CD4-positive, alpha-beta T cell treated with Interleukin-15 for 1 hour (primary cell): ENCODE measurements around the gene MPPED2.

Experiments
- DNase-seq: peaks from one replicate; pipeline ENCODE4 v3.0.0-alpha.2; 2020

The MPPED2 gene

DNA sequence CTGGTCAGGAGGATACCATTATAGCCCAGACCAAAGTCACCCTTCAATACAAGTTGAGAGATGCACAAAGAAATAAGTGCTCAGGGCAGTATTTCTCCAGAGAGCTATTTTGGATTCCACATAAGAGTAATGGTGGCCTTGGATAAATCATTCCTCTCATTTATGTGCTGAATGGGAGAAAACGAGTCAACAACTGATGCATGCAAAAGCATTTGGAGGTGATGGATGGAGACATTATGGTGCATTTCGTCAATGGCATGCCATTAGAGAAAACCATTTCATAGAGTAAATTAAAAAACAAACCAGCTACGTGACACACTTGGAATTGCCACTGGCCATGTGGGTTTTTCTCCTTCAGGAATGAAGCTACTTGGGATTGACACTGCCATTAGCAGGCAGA lies 182.0 kb downstream of the MPPED2 start:
- no peak for DNase-seq

DNA sequence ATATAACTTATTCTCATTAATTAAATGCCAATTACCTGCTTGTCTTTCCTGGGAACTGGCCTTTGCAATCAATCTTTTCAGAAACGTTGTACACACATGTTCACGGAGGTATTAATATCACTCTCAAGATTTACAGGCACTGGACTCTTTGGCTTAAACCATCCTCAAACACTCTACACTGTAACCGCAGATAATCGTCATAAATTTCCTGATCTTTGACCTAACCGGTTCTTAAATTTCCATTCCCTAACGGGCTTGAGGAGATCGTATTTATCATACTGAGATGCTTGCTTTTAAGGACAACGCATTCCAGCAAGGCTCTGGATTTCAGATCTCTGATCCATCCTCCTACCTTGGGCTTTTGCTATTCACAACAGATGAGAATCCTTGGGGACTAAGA lies 190.4 kb downstream of the MPPED2 start:
- no peak for DNase-seq

DNA sequence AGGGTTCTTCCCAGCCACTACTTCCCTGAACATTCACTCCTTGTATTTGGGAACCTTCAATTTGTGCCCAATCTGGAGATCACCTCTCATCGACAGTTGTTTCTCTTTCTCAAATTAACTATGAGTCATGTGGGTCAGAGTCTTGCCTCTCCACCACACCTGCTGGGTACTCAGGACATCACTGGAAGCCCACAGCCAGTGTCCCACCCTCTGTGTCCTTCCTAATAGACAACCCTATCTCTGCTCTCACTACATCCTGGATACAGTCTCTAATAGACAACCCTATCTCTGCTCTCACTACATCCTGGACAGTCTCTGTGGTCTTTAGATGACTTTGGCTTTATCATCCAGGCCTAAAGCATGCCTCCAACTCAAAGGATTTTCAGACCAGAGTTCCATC lies 193.1 kb downstream of the MPPED2 start:
- DNase-seq: no peak

DNA sequence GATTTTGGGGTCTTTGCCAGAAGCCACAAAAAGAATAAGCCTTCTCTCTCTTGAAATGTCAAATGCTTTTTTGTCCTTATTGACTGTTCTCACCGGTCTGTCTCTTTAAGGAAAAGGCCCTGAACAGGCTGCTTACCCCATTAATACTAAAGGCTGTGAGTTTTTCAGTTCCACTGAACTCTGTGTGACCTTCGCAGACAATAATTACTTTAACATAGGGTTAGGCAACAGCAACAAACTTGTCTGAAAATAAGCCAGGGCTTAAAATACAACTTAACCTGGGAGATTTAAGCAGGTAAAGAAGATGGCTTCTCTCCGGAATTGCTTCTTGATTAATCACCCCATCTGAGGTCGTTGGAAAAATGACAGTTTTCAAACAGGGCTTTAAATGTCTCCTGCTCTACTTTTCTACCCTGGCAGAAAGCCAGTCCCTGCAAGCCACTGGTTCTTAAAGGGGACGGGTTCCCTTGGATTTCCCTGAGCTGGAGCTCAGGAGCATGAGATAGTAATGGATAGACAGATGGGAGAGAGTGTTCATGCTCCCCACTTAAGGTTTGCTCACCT lies 193.8 kb downstream of the MPPED2 start:
- no peak for DNase-seq

DNA sequence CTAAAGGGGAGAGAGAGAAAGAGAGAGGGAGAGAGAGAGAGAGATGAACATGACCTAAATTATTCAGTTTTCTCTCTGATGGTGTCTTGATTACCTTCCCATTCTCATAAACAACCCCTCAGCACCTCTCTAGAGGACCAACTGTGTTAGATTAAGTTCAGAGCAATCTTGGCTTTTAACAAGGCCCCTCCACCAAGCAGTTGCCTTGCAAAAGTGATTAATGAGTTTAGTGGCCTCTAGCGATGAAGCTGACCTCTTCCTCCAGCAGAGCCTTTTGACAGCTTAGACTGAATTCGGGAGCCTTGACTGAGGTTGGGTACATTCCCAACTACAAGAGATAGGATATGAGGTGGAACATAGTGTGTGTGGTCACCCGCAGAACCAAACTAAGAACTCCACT lies 197.2 kb downstream of the MPPED2 start:
- no peak for DNase-seq

DNA sequence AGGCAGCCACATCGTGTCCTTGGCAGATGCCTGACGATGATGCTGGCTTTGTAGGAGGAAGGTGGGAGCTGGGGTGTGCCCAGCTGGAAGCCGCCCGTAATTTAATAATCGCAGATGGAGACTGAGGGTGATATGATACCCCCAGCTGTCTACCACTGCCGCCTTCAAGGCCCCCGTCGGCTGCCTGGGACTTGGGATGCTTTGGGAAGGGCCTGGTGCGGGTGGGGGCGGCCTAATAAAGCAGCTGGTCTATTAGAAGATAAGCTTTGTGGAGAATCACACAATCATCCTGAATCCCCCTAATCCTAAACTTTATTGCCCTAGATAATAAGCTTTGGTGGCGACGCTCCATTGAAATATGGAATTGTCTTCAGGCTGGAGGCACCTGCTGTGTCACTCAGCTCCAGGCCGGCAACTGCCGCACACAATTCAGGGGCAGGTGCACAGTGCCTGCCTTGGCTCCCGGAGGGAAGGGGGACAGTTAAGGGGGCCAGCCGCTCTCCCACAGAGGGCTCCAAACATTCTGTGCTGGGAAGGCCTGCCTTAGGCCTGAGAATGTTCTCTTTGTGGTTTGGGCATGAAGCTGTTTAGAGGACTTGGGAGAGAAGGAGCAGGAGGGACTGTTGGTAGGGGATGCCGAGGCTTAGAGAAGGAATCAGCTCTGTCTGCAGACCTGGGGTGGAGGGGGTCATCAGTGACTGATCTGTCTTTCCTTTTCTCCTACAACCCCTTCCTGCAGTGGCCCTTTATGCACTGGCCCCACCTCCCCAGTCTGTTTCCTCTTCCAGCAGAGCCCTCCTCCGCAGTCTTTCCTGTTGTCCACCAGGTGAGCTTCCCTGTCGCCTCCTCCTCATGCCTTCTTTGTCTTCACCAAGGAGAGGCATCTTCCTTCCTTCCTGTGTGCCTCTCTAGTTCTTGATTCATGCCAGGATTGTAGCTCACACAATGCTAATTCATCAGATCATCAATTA lies 198.0 kb downstream of the MPPED2 start:
- DNase-seq: no peak

DNA sequence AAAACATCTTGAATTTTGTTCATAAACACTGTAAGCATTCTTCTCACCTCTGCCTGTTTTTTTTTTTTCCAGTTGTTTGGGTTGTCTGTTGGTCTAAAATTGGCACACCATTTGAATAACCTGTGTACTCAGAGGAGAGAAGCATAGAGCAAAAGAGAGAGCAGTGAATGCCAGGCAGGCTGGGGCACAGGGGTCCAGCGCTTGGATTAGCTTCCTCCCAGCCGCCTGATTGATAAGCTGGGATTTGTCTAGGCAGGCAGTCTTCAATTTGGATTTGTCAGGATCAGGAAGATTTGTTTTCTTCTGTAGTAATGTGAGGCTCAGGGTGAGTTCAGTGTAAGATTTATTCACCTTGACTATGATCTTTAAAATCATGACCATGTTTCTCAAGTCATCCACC lies 204.3 kb downstream of the MPPED2 start:
- DNase-seq: no peak

DNA sequence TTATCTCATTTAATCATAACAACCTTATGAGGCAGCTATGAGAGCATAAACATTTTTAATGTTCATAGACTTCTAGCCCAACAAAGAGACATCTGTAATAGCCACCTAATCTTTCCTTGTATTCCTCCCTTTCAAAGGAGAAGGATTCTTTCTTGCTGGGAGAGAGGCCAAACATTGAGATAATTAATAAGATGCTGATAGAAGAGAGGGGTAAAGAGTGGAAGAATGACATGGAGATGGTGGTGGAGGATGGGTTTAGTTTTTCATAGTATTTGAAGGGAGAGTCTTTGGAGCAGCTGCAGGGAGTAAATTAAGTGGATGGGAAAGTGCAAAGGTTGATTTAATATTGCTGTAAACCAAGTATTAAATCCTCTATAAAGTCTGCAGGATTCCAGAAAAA lies 205.3 kb downstream of the MPPED2 start:
- DNase-seq: no peak

DNA sequence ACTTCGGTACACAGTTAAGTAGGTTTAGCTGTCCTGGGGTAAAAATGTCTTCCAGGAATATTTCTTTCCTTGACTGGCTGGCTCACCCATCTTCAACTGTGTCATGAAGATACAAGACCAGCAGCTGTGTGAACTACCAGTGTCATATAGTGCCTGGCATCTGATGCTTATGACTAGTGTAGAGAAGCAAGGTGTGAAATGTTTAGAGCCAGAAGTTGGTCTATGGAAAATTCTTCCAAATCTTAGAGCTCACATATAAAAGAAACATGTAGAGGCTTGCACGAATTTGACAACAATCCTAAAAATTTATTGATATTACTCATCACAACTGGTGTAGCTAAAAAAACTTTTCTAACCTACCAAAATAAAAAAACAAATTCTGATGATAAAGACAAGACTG lies 208.8 kb downstream of the MPPED2 start:
- no peak for DNase-seq

DNA sequence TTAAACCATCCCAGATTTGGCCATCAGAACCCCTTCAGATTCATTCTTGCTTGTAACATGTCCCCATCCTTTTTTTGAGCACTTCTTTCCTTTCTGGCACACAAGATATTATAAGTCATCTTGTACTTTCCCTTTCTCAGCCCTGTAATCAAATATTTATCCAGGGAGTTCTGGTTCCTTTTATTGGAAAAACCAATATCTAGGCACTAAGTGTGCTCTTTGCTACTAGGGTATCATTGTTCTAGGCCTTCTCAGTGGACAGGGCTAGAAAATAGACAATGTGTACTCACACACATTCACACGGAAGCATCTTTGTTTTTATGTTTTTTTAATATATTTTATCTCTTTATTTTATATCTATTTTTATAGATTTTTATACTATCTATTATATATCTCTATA lies 216.0 kb downstream of the MPPED2 start:
- no peak for DNase-seq

DNA sequence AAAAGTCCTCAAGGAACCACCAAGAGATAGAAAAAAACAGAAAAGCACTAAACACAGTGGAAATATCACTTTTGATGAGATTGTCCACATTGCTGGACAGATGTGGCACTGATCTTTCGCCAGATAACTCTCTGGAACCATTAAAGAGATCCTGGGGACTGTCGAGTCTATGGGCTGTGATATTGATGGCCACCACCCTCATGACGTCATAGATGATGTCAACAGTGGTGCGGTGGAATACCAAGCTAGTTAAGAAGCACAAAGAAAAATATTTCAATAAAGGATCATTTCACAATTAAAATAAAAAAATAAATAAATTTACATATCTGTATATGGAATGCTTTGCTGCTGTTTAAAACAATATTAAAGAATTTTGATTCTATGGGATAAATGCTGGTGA lies 217.8 kb downstream of the MPPED2 start:
- no peak for DNase-seq

DNA sequence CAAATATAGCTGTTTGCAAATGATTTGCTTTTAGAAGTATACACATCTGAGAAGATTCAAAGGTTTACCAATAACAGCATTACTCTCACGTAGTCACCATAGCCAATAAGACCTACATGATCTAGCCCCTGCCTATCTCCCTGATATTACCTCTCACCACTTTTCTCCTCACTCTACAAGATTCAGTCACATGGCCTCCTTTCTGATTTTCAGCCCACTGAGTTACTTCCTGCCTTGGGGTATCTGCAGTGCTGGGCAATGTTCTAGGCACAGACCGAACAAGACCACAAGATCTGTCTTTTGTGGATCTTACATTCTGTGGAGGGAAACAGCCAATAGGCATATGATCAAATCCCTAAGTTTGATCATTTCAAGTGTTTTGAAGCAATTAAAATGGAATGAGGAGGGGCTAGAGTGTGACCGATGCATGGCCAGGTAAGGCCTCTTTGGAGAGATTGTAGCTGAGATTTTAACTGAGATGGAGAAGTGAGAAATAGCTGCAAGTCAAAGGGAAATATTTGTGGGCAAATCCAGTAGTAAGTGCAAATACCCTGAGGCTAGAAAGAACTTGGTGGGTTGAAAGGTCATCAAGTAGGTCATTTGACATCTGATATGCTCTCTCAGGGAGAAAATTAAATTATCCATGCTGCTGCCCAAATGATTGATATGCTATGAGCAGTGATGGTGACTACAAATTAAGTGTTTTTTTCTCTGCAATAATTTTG lies 220.2 kb downstream of the MPPED2 start:
- no peak for DNase-seq

DNA sequence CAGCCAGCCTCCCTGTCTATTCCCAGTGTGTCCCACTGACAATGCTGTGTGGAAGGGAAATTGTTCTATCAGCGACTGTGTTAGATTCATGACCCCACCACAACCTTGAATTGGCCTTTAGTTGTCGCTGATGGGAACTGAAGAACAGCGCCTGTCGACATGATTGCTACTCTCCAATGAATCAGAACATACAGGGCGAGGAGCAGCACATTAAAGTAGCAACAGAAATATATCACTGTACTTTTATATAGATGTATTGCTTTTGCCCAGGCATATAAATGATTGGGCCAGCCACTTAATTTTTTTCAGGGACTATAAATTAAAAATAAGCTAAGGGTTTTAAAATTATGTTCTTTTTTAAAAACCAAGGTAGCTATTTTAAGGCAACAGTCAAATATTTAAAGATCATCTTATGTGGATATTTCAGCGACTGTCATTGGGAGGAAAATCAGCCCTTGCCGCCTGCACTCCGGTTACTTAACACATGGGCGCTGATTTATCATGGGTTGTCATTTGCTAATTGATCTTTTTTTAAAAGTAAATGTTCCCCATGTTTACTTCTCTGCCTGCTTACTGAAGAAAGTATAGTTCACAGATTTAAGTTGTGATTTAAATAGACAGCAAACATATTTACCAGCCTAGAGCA lies 221.2 kb downstream of the MPPED2 start:
- no peak for DNase-seq

DNA sequence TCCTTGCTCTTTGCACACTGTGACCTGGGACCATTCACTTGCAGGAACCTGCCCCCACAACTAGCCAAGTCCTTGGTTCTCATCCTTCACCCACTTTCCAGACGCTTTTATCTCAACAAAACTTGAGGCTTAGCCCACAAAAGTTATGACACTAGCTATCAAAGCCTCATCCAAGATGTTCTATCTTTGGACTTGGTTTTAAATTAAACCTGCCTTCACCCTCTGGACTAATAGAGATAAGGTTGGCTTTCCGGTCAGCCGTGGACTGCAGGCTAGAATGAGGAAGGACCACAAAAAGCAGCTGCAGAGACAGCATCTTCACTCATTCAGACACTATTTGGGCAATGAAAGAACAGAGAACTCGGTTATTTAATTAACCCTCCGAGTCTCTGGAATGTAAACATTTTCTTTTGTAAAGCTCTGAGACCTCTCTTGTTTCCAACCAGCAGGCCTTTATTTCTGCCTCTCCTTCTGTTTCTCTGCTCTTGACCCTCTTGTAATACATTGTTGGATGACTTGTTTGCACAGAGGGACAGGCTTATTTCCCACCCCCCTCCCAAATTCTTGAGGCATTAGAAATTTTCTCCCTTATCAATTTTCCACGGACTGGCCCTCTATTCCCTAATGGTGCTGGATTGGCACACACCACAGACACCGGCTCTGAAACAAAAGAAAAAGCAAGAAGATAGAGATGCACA lies 221.9 kb downstream of the MPPED2 start:
- DNase-seq: no peak

DNA sequence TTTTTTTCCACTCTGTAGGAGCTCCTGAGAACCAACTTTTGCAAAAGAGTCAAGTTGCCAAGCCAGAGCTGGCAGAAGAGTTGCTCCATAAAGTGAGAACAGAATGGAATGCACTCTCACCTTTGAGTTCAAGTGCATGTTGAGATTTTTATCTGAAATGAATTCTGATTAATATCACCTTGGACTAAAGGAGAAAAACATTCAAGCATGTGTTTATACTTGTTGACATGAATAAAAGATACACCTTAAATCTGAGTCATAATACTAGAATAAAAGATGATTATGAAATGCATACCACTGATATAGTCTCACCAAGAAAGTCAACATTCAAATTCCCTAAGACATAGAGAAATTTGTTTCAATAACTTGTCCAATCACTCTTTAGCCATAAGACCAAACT lies 225.4 kb downstream of the MPPED2 start:
- DNase-seq: no peak
